Measurements from ENCODE around the gene MPZL1.

GRCh38 chr1:167829868-167830267 is 108.1 kb downstream of the MPZL1 start:
- no peak for TF ChIP-seq CTCF (IDR thresholded peaks at IDR 0.05)
- TF ChIP-seq POLR2A (IDR thresholded peaks at IDR 0.05): no peak
